IMR-90 (cell line): ENCODE results near the gene BTLA. TPM values are rescaled to one million over a fixed set of nuclear protein-coding genes. Genes with fewer than 3 reads are reported as not detected.

Source experiments
- ATAC-seq: fragments of 200-7000 bp; cut with Tn5 transposase; 2 replicates; pipeline ENCODE4 v1.9.1; 2020; ENCODE audit warnings: low read depth, mild to moderate bottlenecking, moderate library complexity
- BruUV-seq: library from RNA; stranded (reverse); fragments of 400-500 nt; replicated peaks from 2 replicates; lab custom pipeline; 2021; lab: Mats Ljungman, UMichigan
- CTCF ChIA-PET: fragments of 300-600 bp; formaldehyde crosslinking; extraction: SDS; loops from one replicate; lab custom pipeline; 2021; ENCODE audit warnings: antibody characterized with exemption; lab: Yijun Ruan, JAX
- POLR2A ChIA-PET: fragments of 300-600 bp; sonication (Branson Sonifier 250); formaldehyde crosslinking; loops from one replicate; lab custom pipeline; 2022; ENCODE audit warnings: antibody characterized with exemption; ENCODE audit not compliant: unreplicated experiment; lab: Charles Lee
- DNase-seq: peaks from one replicate; pipeline ENCODE4 v3.0.0; 2013
- H2AFZ ChIP-seq: replicated peaks from 2 replicates; pipeline ENCODE3; 2013; ENCODE audit warnings: low read length, mild to moderate bottlenecking; ENCODE audit not compliant: poor library complexity
- H2AK5ac ChIP-seq: 2 replicates; pipeline ENCODE4 v1.6.1; 2013; ENCODE audit warnings: low read depth, low read length, inconsistent platforms
- H2AK9ac ChIP-seq: replicated peaks from 2 replicates; pipeline ENCODE3; 2013; ENCODE audit warnings: mild to moderate bottlenecking, low read depth, low read length, moderate library complexity; ENCODE audit not compliant: poor library complexity
- H2BK120ac ChIP-seq: 2 replicates; pipeline ENCODE4 v1.6.1; 2013; ENCODE audit warnings: low read depth, low read length, inconsistent platforms
- H2BK15ac ChIP-seq: 3 replicates; pipeline ENCODE4 v1.6.1; 2013; ENCODE audit warnings: low read depth, low read length, inconsistent platforms
- H2BK20ac ChIP-seq: 2 replicates; pipeline ENCODE4 v1.6.1; 2013; ENCODE audit warnings: low read depth, mild to moderate bottlenecking, inconsistent platforms, low read length, moderate library complexity
- H2BK5ac ChIP-seq: 2 replicates; pipeline ENCODE4 v1.6.1; 2013; ENCODE audit warnings: mild to moderate bottlenecking, low read depth, low read length, inconsistent platforms; ENCODE audit not compliant: poor library complexity, severe bottlenecking
- H3K14ac ChIP-seq: replicated peaks from 2 replicates; pipeline ENCODE4 v1.6.1; 2013; ENCODE audit warnings: low read depth, low read length, inconsistent platforms
- H3K18ac ChIP-seq: 2 replicates; pipeline ENCODE4 v1.6.1; 2013; ENCODE audit warnings: low read depth, low read length, control low read depth
- H3K23ac ChIP-seq: 2 replicates; pipeline ENCODE4 v1.6.1; 2013; ENCODE audit warnings: low read depth, low read length, inconsistent platforms
- H3K27ac ChIP-seq: 2 replicates; pipeline ENCODE4 v1.5.1; 2013; ENCODE audit warnings: mild to moderate bottlenecking, control low read depth, low read length; ENCODE audit not compliant: insufficient read depth
- H3K27me3 ChIP-seq: 2 replicates; pipeline ENCODE4 v1.6.1; 2013; ENCODE audit warnings: low read length; ENCODE audit not compliant: control insufficient read depth, insufficient read depth
- H3K36me3 ChIP-seq: 2 replicates; pipeline ENCODE4 v1.6.1; 2013; ENCODE audit warnings: low read length, mixed read lengths; ENCODE audit not compliant: control insufficient read depth, insufficient read depth
- H3K4ac ChIP-seq: 2 replicates; pipeline ENCODE4 v1.6.1; 2013; ENCODE audit warnings: low read depth, low read length, inconsistent platforms
- H3K4me1 ChIP-seq: 2 replicates; pipeline ENCODE4 v1.6.1; 2013; ENCODE audit warnings: low read length, mixed read lengths; ENCODE audit not compliant: control insufficient read depth, insufficient read depth
- H3K4me2 ChIP-seq: 2 replicates; pipeline ENCODE4 v1.6.1; 2013; ENCODE audit warnings: low read depth, mild to moderate bottlenecking, control low read depth, low read length, moderate library complexity
- H3K4me3 ChIP-seq: 2 replicates; pipeline ENCODE4 v1.5.1; 2013; ENCODE audit warnings: low read depth, mild to moderate bottlenecking, control low read depth, low read length, moderate library complexity; ENCODE audit not compliant: insufficient read depth
- H3K56ac ChIP-seq: 2 replicates; pipeline ENCODE4 v1.6.1; 2013; ENCODE audit warnings: low read length, inconsistent platforms; ENCODE audit not compliant: insufficient read depth; ENCODE audit errors: extremely low read depth
- H3K79me1 ChIP-seq, 2 experiments: 2 replicates each; pipeline ENCODE4 v1.6.1; 2013; ENCODE audit warnings: low read length in 2 of 2, inconsistent platforms in 1 of 2, low read depth in 1 of 2
- H3K9ac ChIP-seq: 2 replicates; pipeline ENCODE4 v1.6.1; 2013; ENCODE audit warnings: low read depth, low read length, control low read depth
- H3K9me1 ChIP-seq: 2 replicates; pipeline ENCODE4 v1.6.1; 2013; ENCODE audit warnings: low read length, inconsistent platforms; ENCODE audit not compliant: insufficient read depth
- H3K9me3 ChIP-seq: 2 replicates; pipeline ENCODE4 v1.6.1; 2013; ENCODE audit warnings: low read length; ENCODE audit not compliant: control insufficient read depth, insufficient read depth
- H4K20me1 ChIP-seq: 2 replicates; pipeline ENCODE4 v1.6.1; 2013; ENCODE audit warnings: low read length, inconsistent platforms; ENCODE audit not compliant: insufficient read depth
- H4K5ac ChIP-seq: 2 replicates; pipeline ENCODE4 v1.6.1; 2013; ENCODE audit warnings: mild to moderate bottlenecking, low read depth, low read length, control low read depth
- H4K8ac ChIP-seq, 2 experiments: 2 replicates each; pipeline ENCODE4 v1.6.1; 2013; ENCODE audit warnings: low read depth in 2 of 2, low read length in 2 of 2, control low read depth in 1 of 2, inconsistent platforms in 1 of 2
- H4K91ac ChIP-seq: 2 replicates; pipeline ENCODE4 v1.6.1; 2013; ENCODE audit warnings: low read depth, low read length, inconsistent platforms; ENCODE audit not compliant: insufficient read depth
- CHD1 ChIP-seq: IDR thresholded peaks from 2 replicates; pipeline ENCODE4 v1.6.1; 2012; ENCODE audit warnings: low read depth, low read length, improper control_type of control experiment
- CTCF ChIP-seq: conservative IDR thresholded peaks from 2 replicates; pipeline ENCODE4 v1.5.1; 2012; ENCODE audit warnings: mild to moderate bottlenecking, low read depth, low read length, improper control_type of control experiment
- ELK1 ChIP-seq: fragments of 150-350 bp; IDR thresholded peaks from 2 replicates; pipeline ENCODE4 v1.6.1; 2016; ENCODE audit warnings: low read depth, mild to moderate bottlenecking, low read length, moderate library complexity, borderline replicate concordance
- FOS ChIP-seq: fragments of 150-350 bp; IDR thresholded peaks from 2 replicates; pipeline ENCODE4 v1.6.1; 2016; ENCODE audit warnings: low read depth, low read length
- MAFK ChIP-seq: IDR thresholded peaks from 2 replicates; pipeline ENCODE4 v1.6.1; 2012; ENCODE audit warnings: low read depth, low read length, improper control_type of control experiment
- MAZ ChIP-seq: IDR thresholded peaks from 2 replicates; pipeline ENCODE4 v1.6.1; 2012; ENCODE audit warnings: low read depth, mild to moderate bottlenecking, low read length, improper control_type of control experiment, moderate library complexity, borderline replicate concordance
- MXI1 ChIP-seq: IDR thresholded peaks from 2 replicates; pipeline ENCODE4 v1.6.1; 2012; ENCODE audit warnings: low read depth, mild to moderate bottlenecking, low read length, moderate library complexity, borderline replicate concordance
- POLR2A ChIP-seq: IDR thresholded peaks from 2 replicates; pipeline ENCODE4 v1.6.1; 2012; ENCODE audit warnings: mild to moderate bottlenecking, low read depth, low read length
- RAD21 ChIP-seq: IDR thresholded peaks from 2 replicates; pipeline ENCODE4 v1.6.1; 2012; ENCODE audit warnings: low read length, improper control_type of control experiment
- SMC3 ChIP-seq: fragments of 150-350 bp; IDR thresholded peaks from 2 replicates; pipeline ENCODE4 v1.6.1; 2016; ENCODE audit warnings: low read depth, mild to moderate bottlenecking, antibody characterized with exemption, low read length, moderate library complexity
- USF2 ChIP-seq: fragments of 150-350 bp; IDR thresholded peaks from 2 replicates; pipeline ENCODE4 v1.6.1; 2017; ENCODE audit warnings: mild to moderate bottlenecking, antibody characterized with exemption, low read length, low read depth
- WGBS, 2 experiments: methylation state at CpG; one replicate each; pipeline versions ENCODE4 v1.1.5 to v1.1.7; 2013; ENCODE audit warnings: missing lambda C conversion rate in 2 of 2; ENCODE audit not compliant: insufficient read length in 1 of 2; ENCODE audit errors: extremely low coverage in 2 of 2; 5-methylcytosine and 5-hydroxymethylcytosine counted together
- dilution Hi-C: fragments of 300-500 bp; cut with HindIII; formaldehyde crosslinking; loops from one replicate; pipeline ENCODE4 v1.14.3; 2018; ENCODE audit warnings: low sequenced_read_pairs; ENCODE audit not compliant: unreplicated experiment
- in situ Hi-C: fragments of 300-500 bp; cut with MboI; formaldehyde crosslinking; loops from 3 replicates; pipeline ENCODE4 v1.14.3; 2019; ENCODE audit warnings: low sequenced_read_pairs, inconsistent platforms, mixed read lengths
- intact Hi-C: fragments of 100-400 bp; cut with micrococcal nuclease; formaldehyde crosslinking; loops from 2 replicates; pipeline ENCODE4 v1.10.0; 2022
- polyA plus RNA-seq, 3 experiments: library from polyadenylated mRNA; depleted of rRNA; stranded (reverse); fragments of >200 nt; gene quantifications; 2 replicates each; pipeline ENCODE4 v1.2.3, GENCODE V29; 2012; ENCODE audit warnings: low replicate concordance in 1 of 3
- total RNA-seq: library from RNA; depleted of rRNA; stranded (reverse); fragments of >200 nt; gene quantifications from 2 replicates; pipeline ENCODE4 v1.2.3, GENCODE V29; 2012

The BTLA gene
- total and polyA plus RNA-seq, 2 of the 4 experiments (the other 2 are of a cell fraction) = not detected

- intact Hi-C loops = loop anchor here (1.0 kb wide), 2 partner anchors 110 to 144 kb away; no protein-coding TSS in a partner anchor
- H2BK20ac ChIP-seq = no peak overlapping the region
- CTCF ChIA-PET = interaction anchor here (0.6 to 1.2 kb wide), 4 partner anchors 17 to 105 kb away, joined by 3 to 7 read pairs (median 4); partner anchors contain the start of gene CD200
- peaks cover 3% of the 10 kb centered on the region; the same call in 1 of the 2 replicates for H3K9me3 ChIP-seq
- H3K27ac ChIP-seq = no peak overlapping the region
- H2BK15ac ChIP-seq = no peak overlapping the region
- no peak overlapping the region for H3K18ac ChIP-seq
- no peak overlapping the region for H4K8ac ChIP-seq
- no peak overlapping the region for H3K4me3 ChIP-seq
- no peaks in the 10 kb centered on the region; the same call in 1 of the 2 replicates for H3K27me3 ChIP-seq
- ATAC-seq (peak; percentile 67), DNase-seq (peak; percentile 58)
- H3K4me2 ChIP-seq = no peak overlapping the region
- no peaks in the 10 kb centered on the region for H3K79me1 ChIP-seq
- H3K23ac ChIP-seq = no peak overlapping the region
- POLR2A ChIA-PET = no interaction called here
- no peaks in the 10 kb centered on the region for H3K4me1 ChIP-seq
- in situ Hi-C loops = no loop called here
- no peak overlapping the region for H3K56ac ChIP-seq
- H2AK5ac ChIP-seq = no peak overlapping the region
- H3K9ac ChIP-seq = no peak overlapping the region
- no CpG with 5 or more reads among the region's 6 CpGs for WGBS, 2 experiments
- H4K91ac ChIP-seq = no peak overlapping the region; the same call in 1 of the 2 replicates
- dilution Hi-C loops = no loop called here
- H4K20me1 ChIP-seq = no peaks in the 10 kb centered on the region
- H3K36me3 ChIP-seq = no peaks in the 10 kb centered on the region
- no TSS peak for BruUV-seq
- TF ChIP-seq FOS = no peak
- TF ChIP-seq MXI1 = no peak
- no peak for TF ChIP-seq MAZ
- no peak for TF ChIP-seq POLR2A
- no peak for TF ChIP-seq MAFK
- TF ChIP-seq CHD1 = no peak
- no peak for TF ChIP-seq ELK1
- peak; percentile 76 for TF ChIP-seq SMC3
- TF ChIP-seq CTCF = peak; percentile 56
- peak; percentile 71 for TF ChIP-seq RAD21
- TF ChIP-seq USF2 = no peak
- no peak overlapping the region for H3K14ac ChIP-seq
- H2AFZ ChIP-seq = peak overlapping the region; percentile 39
- H2BK5ac ChIP-seq = no peak overlapping the region
- no peak overlapping the region for H3K4ac ChIP-seq
- H2BK120ac ChIP-seq = no peak overlapping the region
- no peak overlapping the region for H2AK9ac ChIP-seq
- no peak overlapping the region; the same call in 1 of the 2 replicates for H4K5ac ChIP-seq
- H3K9me1 ChIP-seq = no peaks in the 10 kb centered on the region
Observed at GRCh38 chr3:112437146-112438022, 61.9 kb downstream of the BTLA start.
